SU-DHL-6 (cell line): ENCODE results near the gene KCP.

Source experiments
- H2AFZ ChIP-seq: fragments of 200-600 bp; sonication (generic); 2 replicates; pipeline ENCODE4 v1.6.1; 2014; ENCODE audit warnings: low read depth, mild to moderate bottlenecking, moderate library complexity, mixed read lengths, antibody characterized with exemption, low read length; ENCODE audit not compliant: severe bottlenecking
- H3F3A ChIP-seq: fragments of 200-600 bp; shearing (Covaris generic); 2 replicates; pipeline ENCODE4 v1.6.0; 2016; ENCODE audit warnings: antibody characterized with exemption, mild to moderate bottlenecking; ENCODE audit not compliant: insufficient read depth
- H3K27ac ChIP-seq: fragments of 200-600 bp; sonication (generic); 2 replicates; pipeline ENCODE4 v1.5.1; 2016; ENCODE audit warnings: low read depth, mild to moderate bottlenecking, low read length, moderate library complexity, mixed read lengths
- H3K27me3 ChIP-seq: fragments of 200-600 bp; sonication (generic), shearing (Covaris generic); 2 replicates; pipeline ENCODE4 v1.6.0; 2014; ENCODE audit warnings: mild to moderate bottlenecking, low read length
- H3K36me3 ChIP-seq: fragments of 200-600 bp; sonication (generic); 2 replicates; pipeline ENCODE4 v1.6.1; 2014; ENCODE audit warnings: mild to moderate bottlenecking, low read length, mixed read lengths
- H3K4me2 ChIP-seq: fragments of 300-600, 200-600 bp; shearing (Covaris generic), sonication (generic); 2 replicates; pipeline ENCODE4 v1.6.0; 2014; ENCODE audit warnings: low read length, low read depth, mild to moderate bottlenecking; ENCODE audit not compliant: poor library complexity, severe bottlenecking
- H3K4me3 ChIP-seq: fragments of 200-600 bp; sonication (generic); 2 replicates; pipeline ENCODE4 v1.5.1; 2014; ENCODE audit warnings: antibody characterized with exemption, low read length, mild to moderate bottlenecking, mixed read lengths; ENCODE audit not compliant: insufficient read depth, poor library complexity, severe bottlenecking
- H3K79me2 ChIP-seq: fragments of 200-600 bp; sonication (generic); 2 replicates; pipeline ENCODE4 v1.6.1; 2014; ENCODE audit warnings: mild to moderate bottlenecking, low read length, moderate library complexity; ENCODE audit not compliant: insufficient read depth
- H3K9ac ChIP-seq: fragments of 200-600 bp; sonication (generic); 2 replicates; pipeline ENCODE4 v1.7.0; 2014; ENCODE audit warnings: mild to moderate bottlenecking, low read length
- H3K9me2 ChIP-seq: fragments of 200-600 bp; sonication (generic); replicated peaks from 2 replicates; pipeline ENCODE4 v1.6.1; 2014; ENCODE audit warnings: low read length; ENCODE audit not compliant: insufficient read depth
- H3K9me3 ChIP-seq: fragments of 200-600 bp; sonication (generic); 2 replicates; pipeline ENCODE4 v1.6.1; 2014; ENCODE audit warnings: low read length, mixed read lengths; ENCODE audit not compliant: insufficient read depth
- H4K20me1 ChIP-seq: fragments of 200-600 bp; sonication (generic); 2 replicates; pipeline ENCODE4 v1.6.1; 2014; ENCODE audit warnings: low read depth, mild to moderate bottlenecking, antibody characterized with exemption, low read length, moderate library complexity, mixed read lengths
- CTCF ChIP-seq: fragments of 200-600 bp; sonication (generic); IDR thresholded peaks from one replicate; pipeline ENCODE4 v1.5.1; 2017; ENCODE audit warnings: antibody characterized with exemption, mild to moderate bottlenecking, low read length, moderate library complexity; ENCODE audit not compliant: insufficient read depth, poor library complexity, severe bottlenecking
- EZH2phosphoT487 ChIP-seq: fragments of 200-600 bp; sonication (generic), shearing (Covaris generic); conservative IDR thresholded peaks from 2 replicates; pipeline ENCODE4 v1.6.1; 2018; ENCODE audit warnings: mild to moderate bottlenecking, antibody characterized with exemption, low read length, moderate library complexity, mixed read lengths

The KCP gene

GRCh38 chr7:128918016-128918665 lies 7.6 kb upstream of the KCP start:
- H3K79me2 ChIP-seq, result no peaks in the 10 kb centered on the region
- H3K27ac ChIP-seq, result no peak overlapping the region
- no peaks in the 10 kb centered on the region for H3K27me3 ChIP-seq
- no peaks in the 10 kb centered on the region for H3K9me3 ChIP-seq
- no peaks in the 10 kb centered on the region for H3K36me3 ChIP-seq
- no peak overlapping the region for H3K4me2 ChIP-seq
- no peak overlapping the region for H2AFZ ChIP-seq
- H3K9me2 ChIP-seq, result no peaks in the 10 kb centered on the region
- no peak overlapping the region for H3K4me3 ChIP-seq
- H4K20me1 ChIP-seq, result no peaks in the 10 kb centered on the region
- H3F3A ChIP-seq, result no peaks in the 10 kb centered on the region
- H3K9ac ChIP-seq, result no peak overlapping the region
- no peak for TF ChIP-seq CTCF
- no peak for TF ChIP-seq EZH2phosphoT487

GRCh38 chr7:128917122-128917521 lies 6.6 kb upstream of the KCP start:
- Histone ChIP-seq H3K9ac (no peak overlapping the region), H3F3A (no peaks in the 10 kb centered on the region), H3K4me2 (no peak overlapping the region), H3K4me3 (no peak overlapping the region), H3K27ac (no peak overlapping the region), H3K79me2 (no peaks in the 10 kb centered on the region), H2AFZ (no peak overlapping the region), H3K9me3 (no peaks in the 10 kb centered on the region), H3K27me3 (no peaks in the 10 kb centered on the region), H3K9me2 (no peaks in the 10 kb centered on the region), H4K20me1 (no peaks in the 10 kb centered on the region), H3K36me3 (no peaks in the 10 kb centered on the region)
- TF ChIP-seq EZH2phosphoT487, result no peak
- no peak for TF ChIP-seq CTCF

GRCh38 chr7:128916643-128916915 lies 6.1 kb upstream of the KCP start:
- no peak overlapping the region for H2AFZ ChIP-seq
- H4K20me1 ChIP-seq, result no peaks in the 10 kb centered on the region
- TF ChIP-seq CTCF (no peak), EZH2phosphoT487 (no peak)
- H3K9me2 ChIP-seq, result no peaks in the 10 kb centered on the region
- H3K27ac ChIP-seq, result no peak overlapping the region
- H3K79me2 ChIP-seq, result no peaks in the 10 kb centered on the region
- no peaks in the 10 kb centered on the region for H3K27me3 ChIP-seq
- H3K4me2 ChIP-seq, result no peak overlapping the region
- no peak overlapping the region for H3K9ac ChIP-seq
- H3K4me3 ChIP-seq, result no peak overlapping the region
- no peaks in the 10 kb centered on the region for H3K36me3 ChIP-seq
- H3F3A ChIP-seq, result no peaks in the 10 kb centered on the region
- H3K9me3 ChIP-seq, result no peaks in the 10 kb centered on the region
